ENCODE measurements around the gene WASHC2A.
"Not testable (repeated sequence)": the region's sequence is repeated elsewhere in the genome, so short reads cannot be mapped to it uniquely, and the experiment has no call there.

WASHC2A gene

DNA sequence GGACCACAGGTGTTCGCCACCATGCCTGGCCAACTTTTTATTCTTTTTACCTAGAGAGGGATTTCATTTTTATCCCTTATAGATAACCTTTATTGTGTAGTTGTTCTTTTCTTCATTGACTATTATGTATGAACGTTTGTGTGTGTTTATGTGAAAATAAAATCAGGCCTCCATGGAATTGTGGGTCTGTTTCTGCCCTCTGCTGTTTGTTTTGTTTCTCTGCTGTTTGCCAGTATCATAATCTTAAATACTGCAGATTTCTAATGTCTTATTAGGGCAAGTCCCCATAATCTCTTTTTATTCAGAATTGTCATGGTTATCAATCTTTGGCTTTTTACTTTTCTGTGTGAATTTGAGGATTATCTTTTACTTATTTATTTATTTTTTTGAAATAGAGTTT is 7.8 kb downstream of the WASHC2A start:
- DNase-seq (ENCODE audit: extremely low spot score); CTCF ChIA-PET; POLR2A ChIA-PET: not testable (repeated sequence)
- TF ChIP-seq, protein P1, sequence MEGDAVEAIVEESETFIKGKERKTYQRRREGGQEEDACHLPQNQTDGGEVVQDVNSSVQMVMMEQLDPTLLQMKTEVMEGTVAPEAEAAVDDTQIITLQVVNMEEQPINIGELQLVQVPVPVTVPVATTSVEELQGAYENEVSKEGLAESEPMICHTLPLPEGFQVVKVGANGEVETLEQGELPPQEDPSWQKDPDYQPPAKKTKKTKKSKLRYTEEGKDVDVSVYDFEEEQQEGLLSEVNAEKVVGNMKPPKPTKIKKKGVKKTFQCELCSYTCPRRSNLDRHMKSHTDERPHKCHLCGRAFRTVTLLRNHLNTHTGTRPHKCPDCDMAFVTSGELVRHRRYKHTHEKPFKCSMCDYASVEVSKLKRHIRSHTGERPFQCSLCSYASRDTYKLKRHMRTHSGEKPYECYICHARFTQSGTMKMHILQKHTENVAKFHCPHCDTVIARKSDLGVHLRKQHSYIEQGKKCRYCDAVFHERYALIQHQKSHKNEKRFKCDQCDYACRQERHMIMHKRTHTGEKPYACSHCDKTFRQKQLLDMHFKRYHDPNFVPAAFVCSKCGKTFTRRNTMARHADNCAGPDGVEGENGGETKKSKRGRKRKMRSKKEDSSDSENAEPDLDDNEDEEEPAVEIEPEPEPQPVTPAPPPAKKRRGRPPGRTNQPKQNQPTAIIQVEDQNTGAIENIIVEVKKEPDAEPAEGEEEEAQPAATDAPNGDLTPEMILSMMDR (IDR thresholded peaks at IDR 0.05; ENCODE audit: control extremely low read depth, extremely low read depth, low read depth, missing control alignments), result peak; percentile 31

DNA sequence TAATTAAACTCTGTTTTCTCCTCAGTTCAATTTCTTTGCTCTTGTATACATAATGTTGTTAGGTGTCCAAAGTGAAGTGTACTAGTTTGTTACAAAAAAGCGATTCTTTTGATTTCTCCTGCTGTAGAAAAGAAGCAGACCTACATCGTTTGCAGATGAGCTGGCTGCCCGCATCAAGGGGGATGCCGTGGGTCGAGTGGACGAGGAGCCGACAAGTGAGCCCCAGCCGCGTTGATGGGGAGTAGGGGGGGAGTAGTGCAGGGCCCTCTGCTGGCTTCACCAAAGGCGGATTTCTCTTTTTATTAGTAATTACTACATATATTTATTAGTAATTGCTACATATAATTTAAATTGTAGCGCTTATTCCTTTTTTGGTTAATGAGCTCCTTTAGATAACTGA is 23.6 kb downstream of the WASHC2A start:
- CTCF ChIA-PET; DNase-seq (ENCODE audit: extremely low spot score); POLR2A ChIA-PET: not testable (repeated sequence)

DNA sequence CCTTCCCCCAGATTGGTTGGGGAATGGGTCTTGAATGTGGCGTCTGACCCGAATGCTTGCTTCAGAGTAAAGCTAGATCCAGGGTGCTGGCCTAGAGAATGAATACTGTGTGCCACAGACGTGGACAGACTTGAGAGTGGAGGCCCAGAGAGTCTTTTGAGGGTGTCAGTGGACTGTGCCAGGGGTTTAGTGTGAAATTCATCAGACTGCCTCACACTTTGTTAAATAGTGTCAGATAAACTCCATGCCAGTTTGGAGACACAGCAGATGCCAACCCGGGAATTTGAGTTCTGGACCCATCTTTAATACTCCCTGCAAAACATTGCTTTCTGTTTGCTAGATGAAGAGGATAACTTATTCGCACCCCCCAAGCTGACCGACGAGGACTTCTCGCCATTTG is 25.2 kb downstream of the WASHC2A start:
- CTCF ChIA-PET; DNase-seq (ENCODE audit: extremely low spot score); POLR2A ChIA-PET: not testable (repeated sequence)

DNA sequence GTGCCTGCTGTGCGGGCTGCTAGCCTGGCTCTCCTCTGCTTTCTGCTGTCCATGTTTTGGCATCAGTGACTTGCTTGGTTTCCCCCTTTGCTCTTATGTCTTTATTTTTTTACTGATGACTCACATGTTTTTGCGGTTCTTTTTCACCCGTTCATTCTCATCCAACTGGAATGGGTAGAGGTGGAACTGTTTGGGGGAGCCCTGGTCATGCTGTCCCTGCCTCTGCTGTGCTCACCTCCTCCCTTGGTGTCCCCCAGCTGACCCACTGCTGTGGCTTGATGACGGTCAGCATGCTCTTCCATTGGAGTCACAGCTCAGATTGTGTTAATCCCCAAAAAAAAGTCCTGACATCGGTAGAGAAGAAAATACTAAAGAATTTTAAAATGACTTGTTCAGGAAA is 26.9 kb downstream of the WASHC2A start:
- DNase-seq (ENCODE audit: extremely low spot score); CTCF ChIA-PET; POLR2A ChIA-PET: not testable (repeated sequence)

DNA sequence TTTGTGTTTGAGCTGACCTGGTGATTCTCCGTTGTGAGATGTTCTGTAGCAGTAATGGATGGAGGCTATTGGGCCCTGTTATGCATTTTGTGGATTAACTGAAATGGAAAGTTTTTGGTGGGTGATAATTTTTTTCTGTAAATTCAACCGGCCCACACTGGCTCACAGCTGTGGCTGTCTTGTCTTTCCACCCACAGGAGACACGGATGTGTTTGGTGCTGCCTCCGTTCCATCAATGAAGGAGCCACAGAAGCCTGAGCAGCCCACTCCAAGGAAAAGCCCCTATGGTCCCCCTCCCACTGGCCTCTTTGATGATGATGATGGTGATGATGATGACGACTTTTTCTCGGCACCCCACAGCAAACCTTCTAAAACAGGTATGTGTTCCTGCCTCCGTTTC is 27.6 kb downstream of the WASHC2A start:
- DNase-seq (ENCODE audit: extremely low spot score); CTCF ChIA-PET; POLR2A ChIA-PET: not testable (repeated sequence)

DNA sequence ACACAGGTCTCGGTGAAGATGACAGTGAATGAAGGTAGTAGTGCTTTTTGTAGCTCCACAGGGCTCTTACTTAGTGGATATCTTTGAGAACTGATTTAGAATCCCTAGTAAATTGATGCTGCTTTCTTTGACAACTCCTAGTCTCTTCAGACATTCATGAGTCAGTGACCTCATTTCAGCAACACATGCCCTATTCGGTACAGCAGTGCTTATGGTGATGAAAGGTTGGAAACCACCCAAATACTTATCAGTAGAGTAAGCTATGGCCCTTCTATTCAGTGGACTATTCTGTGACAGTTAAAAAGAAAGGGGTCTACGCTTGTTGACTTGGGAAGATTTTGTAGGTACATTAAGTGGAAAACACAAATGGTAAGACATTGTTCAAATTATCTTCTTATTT is 29.0 kb downstream of the WASHC2A start:
- DNase-seq (ENCODE audit: extremely low spot score); POLR2A ChIA-PET; CTCF ChIA-PET: not testable (repeated sequence)

DNA sequence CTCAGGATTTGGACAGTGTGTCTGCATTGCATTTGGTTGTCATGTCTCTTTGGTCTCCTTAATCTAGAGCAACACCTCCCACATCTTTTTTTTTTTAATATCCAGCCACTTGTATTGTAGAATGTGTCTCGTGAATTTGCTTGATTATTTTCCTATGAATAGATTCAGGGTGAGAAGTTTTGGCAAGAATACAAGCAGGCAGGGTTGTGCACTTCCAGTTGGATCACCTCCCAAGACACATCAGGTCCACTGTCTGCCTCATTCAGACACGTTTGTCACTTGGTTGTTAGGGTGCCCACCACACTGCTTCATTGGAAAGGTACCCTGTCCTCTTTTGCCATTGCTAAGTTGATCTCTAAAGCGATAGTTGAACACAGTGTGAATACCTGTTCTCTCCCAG is 30.9 kb downstream of the WASHC2A start:
- DNase-seq (ENCODE audit: extremely low spot score); CTCF ChIA-PET; POLR2A ChIA-PET: not testable (repeated sequence)

DNA sequence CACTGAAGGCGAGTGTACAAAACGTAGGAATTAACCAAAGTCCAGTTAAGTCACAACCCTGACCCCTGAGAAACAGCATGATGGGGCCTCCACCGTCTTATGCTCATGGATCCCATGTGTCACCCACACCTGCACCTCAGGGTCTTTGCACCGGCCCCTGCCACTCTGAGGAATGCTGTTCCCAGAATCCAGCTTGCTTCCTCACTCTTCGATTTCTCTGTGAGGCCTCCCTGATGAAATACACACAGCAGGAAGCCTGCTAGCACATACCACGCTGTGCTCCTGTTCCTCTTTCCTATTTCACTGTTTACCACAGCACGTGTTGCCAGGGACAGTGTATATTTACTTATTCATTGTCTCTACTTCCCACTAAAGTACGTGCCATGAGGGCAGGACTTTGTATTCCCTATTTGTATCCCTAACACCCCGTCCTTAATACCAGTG is 33.4 kb downstream of the WASHC2A start:
- POLR2A ChIA-PET; DNase-seq (ENCODE audit: extremely low spot score); CTCF ChIA-PET: not testable (repeated sequence)

DNA sequence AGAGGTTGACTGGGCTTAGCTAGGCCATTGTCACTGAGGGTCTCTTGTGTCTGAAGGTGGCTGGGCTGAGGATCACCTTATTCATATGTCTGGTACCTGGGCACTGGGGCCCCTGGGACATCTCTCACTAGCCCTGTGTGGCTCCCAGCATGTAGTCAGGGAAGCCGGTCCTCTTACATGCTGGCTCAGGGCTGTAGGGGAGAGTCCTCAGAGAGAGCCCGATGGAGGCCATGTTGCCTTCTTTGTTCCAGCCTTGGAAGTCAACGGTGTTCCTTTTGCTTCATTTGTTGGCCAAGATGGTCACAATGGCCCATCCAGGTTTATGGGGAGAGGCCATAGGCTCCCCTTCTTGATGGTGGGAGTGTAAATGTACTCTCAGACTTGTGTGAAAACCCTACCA is 34.0 kb downstream of the WASHC2A start:
- POLR2A ChIA-PET; DNase-seq (ENCODE audit: extremely low spot score); CTCF ChIA-PET: not testable (repeated sequence)

DNA sequence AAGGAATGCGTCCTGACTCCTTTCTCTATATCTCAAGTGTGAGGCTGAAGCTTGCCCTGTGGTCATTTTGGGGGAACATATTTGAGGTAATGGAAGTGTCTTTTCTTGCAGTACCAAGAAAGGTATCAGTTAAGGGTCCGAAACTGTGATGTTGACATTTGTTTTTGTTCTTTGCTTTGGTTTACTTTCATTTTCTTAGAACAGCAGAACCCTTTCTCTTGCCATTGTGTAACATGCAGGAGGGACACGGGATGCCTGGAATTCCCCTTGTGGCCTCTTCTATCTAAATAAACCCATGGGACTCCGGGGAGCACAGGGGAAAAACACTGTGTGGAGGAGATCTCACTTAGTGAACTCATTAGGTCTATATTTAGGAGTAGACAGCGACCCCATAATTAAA is 34.5 kb downstream of the WASHC2A start:
- CTCF ChIA-PET, POLR2A ChIA-PET: not testable (repeated sequence)
- peak; percentile 6 for DNase-seq (ENCODE audit: extremely low spot score)

DNA sequence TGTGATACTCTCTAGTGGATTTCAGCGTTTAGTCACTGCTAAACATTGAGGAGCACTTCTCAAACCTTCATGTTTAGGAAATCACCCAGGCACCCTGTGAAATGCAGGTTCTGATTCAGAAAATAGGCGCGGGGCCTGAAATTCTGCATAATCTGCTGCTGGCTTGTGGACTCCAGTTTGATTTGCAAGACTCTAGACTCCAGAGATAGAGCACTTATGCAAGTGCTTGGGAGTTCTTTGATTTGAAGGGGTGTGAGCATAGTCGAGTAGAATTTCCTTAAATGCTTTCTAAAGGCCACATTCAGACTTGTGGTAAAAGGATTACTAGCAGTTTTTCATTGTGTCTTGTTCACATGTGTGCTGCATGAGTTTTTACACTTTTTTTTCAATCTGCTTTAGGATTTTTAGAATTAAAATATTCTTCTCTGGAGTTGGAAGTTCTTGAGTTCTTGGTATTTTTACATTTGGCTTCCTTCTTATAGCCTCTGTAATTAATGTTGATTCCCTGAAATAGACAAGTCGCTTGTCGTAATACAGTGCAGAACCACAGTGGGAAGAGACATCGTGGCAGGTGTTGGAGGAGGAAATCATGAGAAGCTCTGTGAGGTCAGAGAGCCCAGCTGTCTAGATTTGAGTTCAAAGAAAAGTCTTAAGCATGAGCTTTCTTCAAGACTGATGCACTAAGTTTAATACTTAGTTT is 41.4 kb downstream of the WASHC2A start:
- DNase-seq (ENCODE audit: extremely low spot score), result not testable (repeated sequence)

DNA sequence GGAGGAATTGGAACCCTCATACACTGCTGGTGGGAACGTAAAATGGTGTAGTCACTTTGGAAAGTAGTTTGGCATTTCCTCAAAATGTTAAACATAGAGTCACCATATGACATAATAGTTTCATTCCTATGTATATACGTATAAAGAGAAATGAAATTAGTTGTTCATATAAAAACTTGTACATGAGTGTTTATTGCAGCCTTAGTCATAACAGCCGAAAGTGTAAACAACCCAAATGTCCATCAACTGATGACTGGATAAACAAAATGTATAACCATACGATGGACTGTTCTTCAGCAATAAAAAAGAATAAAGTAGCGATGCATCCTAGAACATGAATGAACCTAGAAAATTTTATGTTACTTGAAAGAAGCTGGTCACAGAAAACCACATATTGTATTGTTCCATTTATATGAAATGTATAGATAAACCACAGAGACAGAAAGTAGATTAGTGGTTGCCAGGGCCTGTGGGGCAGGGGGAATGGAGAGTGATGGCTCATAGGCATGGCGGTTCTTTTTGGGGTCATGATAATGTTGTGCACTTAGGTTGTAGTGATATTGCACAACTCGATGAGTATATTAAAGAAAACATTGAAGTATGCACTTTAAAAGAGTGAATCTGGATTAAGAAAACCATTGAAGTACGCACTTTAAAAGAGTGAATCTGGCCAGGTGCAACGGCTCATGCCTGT is 44.8 kb downstream of the WASHC2A start:
- DNase-seq (ENCODE audit: extremely low spot score); POLR2A ChIA-PET; CTCF ChIA-PET: not testable (repeated sequence)

More for the DNA sequence above, 41.4 kb downstream of the WASHC2A start:
- CTCF ChIA-PET, POLR2A ChIA-PET: not testable (repeated sequence)

DNA sequence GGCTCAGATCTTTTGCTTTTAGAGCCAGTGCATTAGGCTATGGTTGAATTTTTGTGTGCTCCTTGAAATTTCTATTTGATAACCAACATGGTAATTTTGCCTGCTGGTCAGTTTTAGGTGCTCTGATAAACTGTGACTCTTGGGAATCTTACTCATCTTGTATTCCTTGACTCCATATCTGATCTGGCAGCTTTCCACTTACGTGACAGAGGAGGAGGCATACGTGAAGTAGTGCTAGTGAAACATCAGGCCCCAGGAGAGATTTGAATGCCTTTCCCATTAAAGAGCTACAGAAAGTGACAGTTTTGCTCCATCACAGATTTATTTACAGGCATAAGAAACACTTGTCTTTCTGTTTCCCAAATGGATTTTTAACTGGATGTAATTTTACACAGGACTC is 59.0 kb downstream of the WASHC2A start:
- CTCF ChIA-PET; POLR2A ChIA-PET; DNase-seq (ENCODE audit: extremely low spot score): not testable (repeated sequence)

DNA sequence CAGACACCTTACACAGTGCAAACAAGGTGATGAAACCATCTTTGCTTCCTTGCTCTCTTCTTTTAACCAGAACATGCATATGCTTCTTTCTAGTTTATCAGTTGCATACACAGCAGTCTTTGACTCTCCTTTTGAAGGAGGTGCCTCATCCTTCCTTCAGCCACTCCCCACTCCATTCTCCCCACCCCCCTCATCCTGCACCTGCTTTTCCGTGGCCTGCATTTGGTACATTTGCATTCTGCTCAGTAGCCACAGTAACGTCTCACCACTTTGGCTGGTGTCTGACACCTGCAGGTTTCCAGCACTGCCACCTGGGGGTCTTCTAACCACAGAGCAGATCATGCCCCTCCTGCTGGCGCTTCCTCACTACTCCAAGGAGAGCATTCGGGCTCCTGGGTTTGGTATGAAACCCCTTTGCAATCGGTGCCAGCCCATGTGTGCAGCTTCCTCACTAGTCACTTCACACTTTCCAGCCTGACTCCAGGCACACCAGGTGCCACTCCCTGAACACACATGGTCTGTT is 60.1 kb downstream of the WASHC2A start:
- CTCF ChIA-PET; POLR2A ChIA-PET; DNase-seq (ENCODE audit: extremely low spot score): not testable (repeated sequence)

DNA sequence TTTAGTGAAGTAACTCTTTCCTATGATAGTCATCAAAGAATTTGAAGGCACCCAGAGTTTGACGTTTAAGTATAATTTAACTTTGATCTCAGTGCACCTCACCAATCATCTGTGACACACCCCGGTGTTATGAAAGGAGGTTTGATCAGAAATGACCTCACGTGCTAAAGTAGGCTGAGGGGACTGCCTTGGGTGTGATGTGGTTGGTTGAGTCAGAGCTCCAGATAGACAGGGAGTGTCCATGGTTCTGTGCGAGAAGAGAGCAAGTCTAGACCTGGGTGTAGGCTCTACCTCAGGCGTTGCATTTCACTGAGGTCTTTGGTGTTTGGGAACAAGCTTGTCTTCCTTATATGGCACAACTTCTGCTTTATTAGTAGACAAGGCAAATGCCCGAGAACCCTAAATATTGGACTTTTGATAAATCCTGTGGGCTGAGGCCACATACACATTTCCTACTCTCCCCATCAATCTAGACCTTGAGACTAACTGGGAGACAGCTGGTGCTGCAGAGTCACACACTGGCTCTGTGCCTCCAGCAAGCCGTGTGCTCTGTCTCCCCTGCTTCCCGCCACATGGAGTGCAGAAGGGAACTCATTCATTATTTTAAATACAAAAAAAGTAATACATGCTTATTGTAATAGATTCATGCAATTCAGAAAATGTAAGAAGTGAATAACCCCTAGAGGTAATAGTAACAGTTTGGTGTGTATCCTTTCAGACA is 63.7 kb downstream of the WASHC2A start:
- POLR2A ChIA-PET; DNase-seq (ENCODE audit: extremely low spot score); CTCF ChIA-PET: not testable (repeated sequence)

DNA sequence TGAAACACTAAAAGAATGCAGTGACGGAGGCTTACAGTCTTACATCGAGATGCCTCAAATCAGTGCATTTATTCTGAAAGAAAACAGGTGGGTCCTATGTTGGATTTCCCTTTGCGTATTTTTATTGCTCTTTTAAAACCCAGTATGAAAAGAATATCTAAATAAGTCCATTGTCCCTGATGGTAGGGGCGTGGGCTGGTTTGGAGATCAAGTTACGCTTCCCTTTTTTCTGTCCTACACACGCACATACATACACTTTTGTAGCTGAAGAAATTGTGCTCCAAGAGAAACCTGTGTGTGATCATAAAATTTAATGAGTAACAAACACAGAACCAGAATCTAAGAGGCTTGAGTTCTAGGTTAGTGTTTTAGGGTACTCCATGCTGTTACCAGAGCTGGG is 64.6 kb downstream of the WASHC2A start:
- DNase-seq (ENCODE audit: extremely low spot score); POLR2A ChIA-PET; CTCF ChIA-PET: not testable (repeated sequence)

DNA sequence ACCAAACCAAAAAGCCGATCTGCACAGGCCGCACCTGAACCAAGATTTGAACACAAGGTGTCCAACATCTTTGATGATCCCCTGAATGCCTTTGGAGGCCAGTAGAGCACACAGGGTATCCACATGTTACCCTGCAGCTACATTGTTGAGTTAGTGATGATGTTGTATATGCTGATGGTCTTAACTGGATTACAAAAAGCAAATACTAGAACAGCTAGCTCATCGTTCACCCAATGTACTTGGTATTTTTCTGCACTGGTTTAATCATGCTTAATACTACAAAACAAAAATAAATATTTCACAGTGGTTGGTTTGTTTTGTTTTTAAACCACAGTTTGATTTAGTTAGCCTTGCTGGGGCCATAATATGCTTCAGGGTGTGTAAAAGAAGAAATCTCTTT is 65.1 kb downstream of the WASHC2A start:
- POLR2A ChIA-PET; DNase-seq (ENCODE audit: extremely low spot score); CTCF ChIA-PET: not testable (repeated sequence)

All from GM10248 (cell line).